Retinal pigment epithelial cell (primary cell): Measurements from ENCODE around the gene PROKR1.

ENCODE experiments used
- DNase-seq: peaks from one replicate; pipeline ENCODE4 v3.0.0-alpha.2; 2010; ENCODE audit warnings: low read depth
- H3K4me3 ChIP-seq: 2 replicates; pipeline ENCODE4 v1.5.1; 2011; ENCODE audit warnings: mild to moderate bottlenecking, low read length, control low read depth, moderate library complexity
- TF ChIP-seq, protein P1 (sequence below): conservative IDR thresholded peaks from 2 replicates; pipeline ENCODE4 v1.5.1; 2011; ENCODE audit warnings: low read depth, low read length, control low read depth, inconsistent platforms

PROKR1 gene

DNA sequence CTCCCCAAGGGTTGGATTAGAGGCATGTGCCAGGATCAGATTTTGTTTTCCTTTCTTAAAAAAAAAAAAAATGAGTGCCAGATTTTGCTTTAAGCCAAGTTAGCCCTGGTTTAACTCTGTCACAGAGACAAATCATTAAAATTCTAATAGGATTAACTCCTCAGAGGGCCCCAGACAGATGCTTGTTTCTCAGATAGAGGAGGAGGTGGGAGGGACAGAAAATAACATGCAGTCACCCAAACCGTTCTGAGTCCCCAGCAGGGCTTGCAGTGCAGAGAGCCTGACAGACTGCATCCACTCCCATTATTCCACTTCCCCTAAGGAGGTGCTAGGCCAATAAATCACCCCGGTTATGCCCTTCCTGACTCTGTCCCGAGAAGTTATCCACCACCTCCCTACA is 6.3 kb upstream of the PROKR1 start:
- TF ChIP-seq, protein P1, sequence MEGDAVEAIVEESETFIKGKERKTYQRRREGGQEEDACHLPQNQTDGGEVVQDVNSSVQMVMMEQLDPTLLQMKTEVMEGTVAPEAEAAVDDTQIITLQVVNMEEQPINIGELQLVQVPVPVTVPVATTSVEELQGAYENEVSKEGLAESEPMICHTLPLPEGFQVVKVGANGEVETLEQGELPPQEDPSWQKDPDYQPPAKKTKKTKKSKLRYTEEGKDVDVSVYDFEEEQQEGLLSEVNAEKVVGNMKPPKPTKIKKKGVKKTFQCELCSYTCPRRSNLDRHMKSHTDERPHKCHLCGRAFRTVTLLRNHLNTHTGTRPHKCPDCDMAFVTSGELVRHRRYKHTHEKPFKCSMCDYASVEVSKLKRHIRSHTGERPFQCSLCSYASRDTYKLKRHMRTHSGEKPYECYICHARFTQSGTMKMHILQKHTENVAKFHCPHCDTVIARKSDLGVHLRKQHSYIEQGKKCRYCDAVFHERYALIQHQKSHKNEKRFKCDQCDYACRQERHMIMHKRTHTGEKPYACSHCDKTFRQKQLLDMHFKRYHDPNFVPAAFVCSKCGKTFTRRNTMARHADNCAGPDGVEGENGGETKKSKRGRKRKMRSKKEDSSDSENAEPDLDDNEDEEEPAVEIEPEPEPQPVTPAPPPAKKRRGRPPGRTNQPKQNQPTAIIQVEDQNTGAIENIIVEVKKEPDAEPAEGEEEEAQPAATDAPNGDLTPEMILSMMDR = no peak
- DNase-seq = no peak
- H3K4me3 ChIP-seq = no peak overlapping the region

DNA sequence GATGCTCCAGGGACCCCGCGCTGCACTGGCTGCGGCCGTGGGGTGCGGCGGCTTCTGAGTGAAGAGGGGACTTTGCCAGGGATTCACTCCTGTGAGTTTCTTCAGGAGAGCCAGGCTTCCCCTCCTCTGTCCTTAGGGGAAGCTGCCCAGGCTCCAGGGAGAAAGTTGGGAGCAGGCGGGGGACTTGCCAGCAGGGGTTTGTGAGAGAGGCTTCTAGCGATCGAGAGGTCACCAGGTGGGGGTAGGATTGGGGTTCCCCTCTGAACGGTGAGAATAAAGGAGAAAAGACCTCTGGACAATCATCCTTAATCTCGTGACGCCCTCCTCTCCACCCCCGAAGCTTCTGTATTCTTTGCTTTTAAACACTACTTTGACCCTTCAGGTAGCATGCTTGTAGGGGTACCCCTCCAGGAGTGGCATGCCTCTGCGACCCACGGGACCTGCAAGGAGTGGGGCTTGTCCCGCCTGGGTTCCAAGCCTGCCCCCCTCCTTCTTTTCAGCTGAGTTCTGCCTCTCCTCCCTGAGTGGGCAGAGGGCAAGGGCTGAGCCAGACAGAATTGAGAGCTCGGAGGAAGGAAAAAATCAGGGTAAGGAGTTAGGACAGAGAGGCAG is 601 bp downstream of the PROKR1 start:
- DNase-seq = no peak
- TF ChIP-seq, protein P1 = no peak
- H3K4me3 ChIP-seq = peak overlapping the region; percentile 34

DNA sequence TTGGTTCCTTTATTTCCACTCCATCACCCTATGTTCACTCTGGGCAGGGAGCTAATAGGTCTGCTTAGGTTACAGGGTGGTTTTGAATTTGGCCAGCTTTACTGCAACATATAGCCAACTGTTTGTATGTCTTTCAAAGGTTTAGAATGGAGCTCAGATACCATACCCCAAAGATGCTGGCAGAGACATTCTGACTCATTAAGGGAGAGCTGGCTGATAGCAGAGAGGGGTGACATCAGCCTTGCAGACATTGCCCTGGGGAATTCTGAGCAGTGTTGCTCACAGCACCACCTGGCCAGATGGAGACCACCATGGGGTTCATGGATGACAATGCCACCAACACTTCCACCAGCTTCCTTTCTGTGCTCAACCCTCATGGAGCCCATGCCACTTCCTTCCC is 2.1 kb downstream of the PROKR1 start:
- H3K4me3 ChIP-seq = no peak overlapping the region
- DNase-seq = no peak
- TF ChIP-seq, protein P1 = no peak

DNA sequence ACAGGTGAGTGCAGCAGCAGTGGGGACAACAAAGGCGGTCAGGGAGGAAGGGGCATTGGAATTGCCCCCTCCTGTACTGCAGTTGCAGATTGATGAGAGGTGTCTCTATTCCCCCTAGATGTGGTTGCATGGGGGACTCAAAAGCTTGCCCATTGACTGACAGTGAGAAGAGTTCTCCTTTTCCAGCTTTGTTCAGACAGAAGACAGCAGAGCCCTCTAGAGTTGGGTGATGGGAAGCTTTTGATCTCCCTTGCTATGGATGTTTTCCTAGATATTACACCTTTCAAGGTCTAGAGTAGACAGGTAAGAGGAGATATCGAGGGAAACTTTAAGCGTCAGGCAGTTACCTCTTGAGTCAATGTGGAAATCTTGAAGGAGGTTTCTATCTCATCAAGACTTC is 2.9 kb downstream of the PROKR1 start:
- H3K4me3 ChIP-seq = no peak overlapping the region
- no peak for DNase-seq
- TF ChIP-seq, protein P1 = peak; percentile 23

DNA sequence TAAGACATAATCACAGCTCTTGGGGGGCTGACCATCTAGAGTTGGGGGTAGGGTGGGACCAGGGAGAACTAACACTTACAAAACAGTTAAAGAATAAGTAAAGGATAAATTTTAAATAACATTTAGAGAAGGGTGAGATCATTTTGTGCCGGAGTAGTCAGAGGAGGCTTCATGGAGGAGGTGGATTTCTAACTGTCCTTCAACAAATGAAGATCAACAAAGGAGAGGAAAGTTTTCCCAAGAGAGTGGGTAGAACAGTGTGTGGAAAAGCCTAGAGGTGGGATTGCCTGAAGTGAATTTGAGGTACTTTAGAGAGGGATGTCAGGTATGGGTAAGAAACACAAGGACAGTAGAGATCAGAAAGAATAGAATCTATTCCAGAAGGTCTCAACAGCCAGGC is 7.3 kb downstream of the PROKR1 start:
- no peak for DNase-seq
- no peak overlapping the region for H3K4me3 ChIP-seq
- TF ChIP-seq, protein P1 = no peak

DNA sequence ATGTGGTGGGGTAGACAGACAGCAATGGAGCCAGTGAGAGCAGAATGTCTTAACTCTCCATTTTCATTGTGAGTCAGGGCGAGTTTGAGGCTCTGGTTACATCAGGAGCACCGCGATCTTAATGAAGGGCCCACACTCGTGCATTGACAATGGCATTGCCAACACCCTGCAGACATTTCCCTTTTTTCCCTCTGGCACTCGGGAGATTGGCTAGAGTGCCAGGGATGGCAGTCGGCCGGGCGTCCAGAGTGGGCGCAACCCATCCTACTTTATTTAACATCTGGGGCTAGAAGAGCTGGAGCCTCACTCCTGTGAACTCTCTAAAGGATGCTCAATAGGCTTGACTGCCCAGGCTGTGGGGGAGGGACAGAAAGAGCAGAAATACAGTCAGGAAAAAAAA is 9.7 kb downstream of the PROKR1 start:
- TF ChIP-seq, protein P1 = no peak

DNA sequence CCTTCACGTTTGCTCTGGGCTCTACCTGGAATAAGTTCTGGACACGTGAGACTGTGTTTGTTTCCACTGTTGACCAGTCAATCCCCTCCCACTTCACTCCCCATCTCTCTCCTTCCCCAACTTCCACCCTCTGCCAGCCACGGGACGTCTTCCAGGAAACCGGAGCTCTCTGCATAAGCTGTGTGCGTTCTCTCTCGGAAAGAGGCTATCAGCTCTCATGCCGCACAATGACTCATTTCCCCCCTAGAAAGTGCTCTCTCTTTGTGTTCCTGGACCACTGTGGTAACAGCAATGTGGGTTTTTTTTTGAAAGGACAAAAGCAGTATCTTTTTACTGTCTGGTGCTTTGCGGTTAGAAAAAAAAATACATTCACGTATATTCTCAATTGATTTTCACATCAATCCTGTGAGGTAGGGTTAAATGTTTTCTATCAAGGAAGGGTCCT is 10.2 kb downstream of the PROKR1 start:
- no peak for DNase-seq
- H3K4me3 ChIP-seq = no peak overlapping the region
- TF ChIP-seq, protein P1 = no peak

More for the DNA sequence above, 9.7 kb downstream of the PROKR1 start:
- DNase-seq = no peak
- no peak overlapping the region for H3K4me3 ChIP-seq
